Nephron (organoid): ENCODE measurements around the gene ZNF276.

ENCODE experiments used
- H3K27ac Mint-ChIP-seq, 3 experiments: 2 replicates each; pipeline ENCODE4 v1.8.0; 2020; ENCODE audit warnings: mixed read lengths in 3 of 3, mild to moderate bottlenecking in 2 of 3, moderate library complexity in 1 of 3
- H3K27me3 Mint-ChIP-seq: 2 replicates; pipeline ENCODE4 v1.8.0; 2021; ENCODE audit warnings: low read depth, mild to moderate bottlenecking, moderate library complexity, mixed read lengths
- H3K36me3 Mint-ChIP-seq: 2 replicates; pipeline ENCODE4 v1.8.0; 2020; ENCODE audit warnings: low read depth, mixed read lengths
- H3K4me1 Mint-ChIP-seq: 2 replicates; pipeline ENCODE4 v1.8.0; 2020; ENCODE audit warnings: mixed read lengths
- H3K4me3 Mint-ChIP-seq, 3 experiments: 2 replicates each; pipeline ENCODE4 v1.8.0; 2020; ENCODE audit warnings: mild to moderate bottlenecking in 3 of 3, mixed read lengths in 3 of 3, moderate library complexity in 2 of 3
- H3K9me3 Mint-ChIP-seq: 2 replicates; pipeline ENCODE4 v1.8.0; 2020; ENCODE audit warnings: mixed read lengths
- CTCF ChIP-seq, 3 experiments: fragments of 200-600 bp; sonication (generic); IDR thresholded peaks; one replicate each; pipeline ENCODE4 v1.5.0; 2021; ENCODE audit warnings: antibody characterized with exemption in 3 of 3; ENCODE audit not compliant: unreplicated experiment in 3 of 3

The ZNF276 gene

GRCh38 chr16:89700649-89701424 is 20.5 kb upstream of the ZNF276 start:
- no peaks in the 10 kb centered on the region for H3K4me1 Mint-ChIP-seq
- peaks cover 3% of the 10 kb centered on the region for H3K36me3 Mint-ChIP-seq
- H3K27me3 Mint-ChIP-seq = peaks cover 11% of the 10 kb centered on the region
- no peaks in the 10 kb centered on the region for H3K9me3 Mint-ChIP-seq
- peak in 1 of 3 experiments; percentile 41 for TF ChIP-seq CTCF (IDR thresholded peaks at IDR 0.05; ENCODE audit: unreplicated experiment in 3 of 3)
- peak overlapping the region; percentile 68 to 79 (median 78) for H3K4me3 Mint-ChIP-seq
- H3K27ac Mint-ChIP-seq = peak overlapping the region in 1 of 3 experiments; percentile 27

GRCh38 chr16:89701425-89702406 is 19.6 kb upstream of the ZNF276 start, which contains the start of gene SPATA2L:
SPATA2L (minus strand) TSS chr16:89701705; CDS start chr16:89701232, 473 bp downstream.
- H3K36me3 Mint-ChIP-seq = peaks cover 3% of the 10 kb centered on the region
- H3K9me3 Mint-ChIP-seq = no peaks in the 10 kb centered on the region
- H3K27ac Mint-ChIP-seq = no peak within 1 kb of the TSS
- peak within 1 kb of the TSS; percentile 78 to 81 (median 79) for H3K4me3 Mint-ChIP-seq
- no peaks in the 10 kb centered on the region for H3K4me1 Mint-ChIP-seq
- peak in 2 of 3 experiments; percentile 9 to 31 for TF ChIP-seq CTCF (IDR thresholded peaks at IDR 0.05; ENCODE audit: unreplicated experiment in 3 of 3)
- peaks cover 13% of the 10 kb centered on the region for H3K27me3 Mint-ChIP-seq

GRCh38 chr16:89704281-89704680 is 17.1 kb upstream of the ZNF276 start:
- Mint-ChIP-seq H3K27me3 (peaks cover 13% of the 10 kb centered on the region), H3K36me3 (no peaks in the 10 kb centered on the region), H3K4me1 (no peaks in the 10 kb centered on the region), H3K27ac (no peak overlapping the region), H3K9me3 (no peaks in the 10 kb centered on the region), H3K4me3 (peak overlapping the region in 1 of 3 experiments; percentile 15)
- TF ChIP-seq CTCF (IDR thresholded peaks at IDR 0.05; ENCODE audit: unreplicated experiment in 3 of 3) = no peak

- Mint-ChIP-seq H3K27ac (no peak overlapping the region), H3K4me3 (peak overlapping the region in 1 of 3 experiments; percentile 22), H3K27me3 (peaks cover 13% of the 10 kb centered on the region), H3K36me3 (no peaks in the 10 kb centered on the region), H3K9me3 (no peaks in the 10 kb centered on the region), H3K4me1 (no peaks in the 10 kb centered on the region)
- TF ChIP-seq CTCF (IDR thresholded peaks at IDR 0.05; ENCODE audit: unreplicated experiment in 3 of 3) = no peak
These were observed 16.3 kb upstream of the ZNF276 start for GRCh38 chr16:89705006-89705405.

- Mint-ChIP-seq H3K27ac (no peak overlapping the region), H3K4me3 (no peak overlapping the region), H3K9me3 (no peaks in the 10 kb centered on the region), H3K27me3 (peaks cover 13% of the 10 kb centered on the region), H3K4me1 (no peaks in the 10 kb centered on the region), H3K36me3 (no peaks in the 10 kb centered on the region)
- no peak for TF ChIP-seq CTCF (IDR thresholded peaks at IDR 0.05; ENCODE audit: unreplicated experiment in 3 of 3)
These were observed 14.6 kb upstream of the ZNF276 start for GRCh38 chr16:89706518-89707260.
